ENCODE measurements around the gene PSAP. TPM values are rescaled to one million over a fixed set of nuclear protein-coding genes. Genes with fewer than 3 reads are reported as not detected.

Gene PSAP
- total RNA-seq, 1 donor from 2014 or later: 210 TPM

DNA sequence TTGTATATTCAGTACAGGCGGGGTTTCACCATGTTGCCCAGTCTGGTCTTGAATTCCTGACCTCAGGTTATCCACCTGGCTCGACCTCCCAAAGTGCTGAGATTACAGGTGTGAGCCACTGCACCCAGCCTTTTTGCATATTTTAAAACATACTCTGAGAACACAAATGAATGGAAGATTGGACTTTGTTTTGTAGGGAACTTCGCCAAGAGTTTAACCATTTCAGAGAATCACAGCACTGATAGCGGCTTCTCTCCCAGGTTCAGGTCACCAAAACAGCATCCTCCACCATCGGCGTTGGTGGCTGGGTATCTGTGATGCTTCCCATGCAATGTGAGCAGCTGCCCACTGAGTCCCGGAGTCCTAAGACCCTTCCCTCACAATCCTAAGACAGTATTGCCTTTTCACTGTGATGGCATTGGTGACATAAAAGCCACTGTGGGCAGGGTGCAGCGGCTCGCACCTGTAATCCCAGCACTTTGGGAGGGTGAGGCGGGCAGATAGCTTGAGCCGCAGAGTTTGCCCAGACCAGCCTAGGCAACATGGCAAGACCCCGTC is 42.3 kb upstream of the PSAP start:
- intact Hi-C loops (cut with micrococcal nuclease): no loop called here
- CTCF ChIA-PET: interaction anchor here (0.7 to 0.8 kb wide), 2 partner anchors 57 to 176 kb away, joined by 3 read pairs; no protein-coding TSS in a partner anchor
- peaks cover 2% of the 10 kb centered on the region for H3K27me3 Mint-ChIP-seq
- H3K4me3 Mint-ChIP-seq: no peak overlapping the region
- H3K9me3 Mint-ChIP-seq: no peaks in the 10 kb centered on the region
- DNase-seq (no peak), ATAC-seq (ENCODE audit: low read depth) (no peak)
- no peak overlapping the region for H3K27ac Mint-ChIP-seq
- TF ChIP-seq, protein P1, sequence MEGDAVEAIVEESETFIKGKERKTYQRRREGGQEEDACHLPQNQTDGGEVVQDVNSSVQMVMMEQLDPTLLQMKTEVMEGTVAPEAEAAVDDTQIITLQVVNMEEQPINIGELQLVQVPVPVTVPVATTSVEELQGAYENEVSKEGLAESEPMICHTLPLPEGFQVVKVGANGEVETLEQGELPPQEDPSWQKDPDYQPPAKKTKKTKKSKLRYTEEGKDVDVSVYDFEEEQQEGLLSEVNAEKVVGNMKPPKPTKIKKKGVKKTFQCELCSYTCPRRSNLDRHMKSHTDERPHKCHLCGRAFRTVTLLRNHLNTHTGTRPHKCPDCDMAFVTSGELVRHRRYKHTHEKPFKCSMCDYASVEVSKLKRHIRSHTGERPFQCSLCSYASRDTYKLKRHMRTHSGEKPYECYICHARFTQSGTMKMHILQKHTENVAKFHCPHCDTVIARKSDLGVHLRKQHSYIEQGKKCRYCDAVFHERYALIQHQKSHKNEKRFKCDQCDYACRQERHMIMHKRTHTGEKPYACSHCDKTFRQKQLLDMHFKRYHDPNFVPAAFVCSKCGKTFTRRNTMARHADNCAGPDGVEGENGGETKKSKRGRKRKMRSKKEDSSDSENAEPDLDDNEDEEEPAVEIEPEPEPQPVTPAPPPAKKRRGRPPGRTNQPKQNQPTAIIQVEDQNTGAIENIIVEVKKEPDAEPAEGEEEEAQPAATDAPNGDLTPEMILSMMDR (IDR thresholded peaks at IDR 0.05): no peak
- peaks cover 26% of the 10 kb centered on the region for H3K4me1 Mint-ChIP-seq
- POLR2A ChIA-PET: interaction anchor here (0.7 kb wide), 1 partner anchor 16 kb away, joined by 8 read pairs; no protein-coding TSS in a partner anchor
- no peaks in the 10 kb centered on the region for H3K36me3 Mint-ChIP-seq (ENCODE audit: low read depth)

DNA sequence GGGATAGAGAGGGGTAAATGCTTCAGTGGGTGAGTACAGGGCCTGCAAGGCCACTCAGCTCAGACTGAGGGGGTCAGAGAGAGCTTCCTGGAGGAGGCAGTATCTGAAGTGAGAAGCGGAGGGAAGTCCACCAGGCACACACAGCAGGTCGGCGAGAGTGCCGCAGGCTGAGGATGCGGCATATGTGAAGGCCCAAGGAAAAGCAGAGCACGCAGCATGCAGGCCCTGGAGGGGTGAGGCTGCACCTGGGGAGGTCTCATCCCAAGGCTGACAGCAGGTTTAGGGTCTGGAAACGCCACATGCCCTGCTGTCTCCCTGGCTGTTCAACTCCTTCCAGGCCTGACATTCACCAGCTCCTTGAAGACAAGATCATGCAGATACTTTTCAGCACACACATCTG is 40.4 kb upstream of the PSAP start:
- no peak overlapping the region for H3K4me3 Mint-ChIP-seq
- no peak for ATAC-seq (ENCODE audit: low read depth)
- no peak overlapping the region for H3K27ac Mint-ChIP-seq
- ChIA-PET POLR2A (interaction anchor here (0.6 to 0.9 kb wide), 2 partner anchors 9 to 40 kb away, joined by 4 to 6 read pairs; partner anchors contain the start of gene PSAP), CTCF (no interaction called here)
- no peaks in the 10 kb centered on the region for H3K9me3 Mint-ChIP-seq
- H3K36me3 Mint-ChIP-seq (ENCODE audit: low read depth): no peaks in the 10 kb centered on the region
- TF ChIP-seq, protein P1 (IDR thresholded peaks at IDR 0.05): no peak
- intact Hi-C loops (cut with micrococcal nuclease): no loop called here
- DNase-seq: no peak
- H3K4me1 Mint-ChIP-seq: peaks cover 37% of the 10 kb centered on the region
- peaks cover 2% of the 10 kb centered on the region for H3K27me3 Mint-ChIP-seq

GRCh38 chr10:71889388-71889987 is 38.4 kb upstream of the PSAP start:
- ATAC-seq (ENCODE audit: low read depth): no peak
- Mint-ChIP-seq H3K36me3 (ENCODE audit: low read depth) (no peaks in the 10 kb centered on the region), H3K9me3 (no peaks in the 10 kb centered on the region), H3K4me3 (peak overlapping the region; percentile 87), H3K27me3 (peaks cover 2% of the 10 kb centered on the region), H3K4me1 (peaks cover 39% of the 10 kb centered on the region), H3K27ac (peak overlapping the region; percentile 92)
- CTCF ChIA-PET: interaction anchor here (1.1 to 2.8 kb wide), 3 partner anchors 11 to 75 kb away, joined by 6 to 8 read pairs (median 7); no protein-coding TSS in a partner anchor
- DNase-seq: no peak
- intact Hi-C loops (cut with micrococcal nuclease): loop anchor here (1.0 to 5.0 kb wide), 5 partner anchors 77 to 512 kb away; no protein-coding TSS in a partner anchor
- TF ChIP-seq, protein P1 (IDR thresholded peaks at IDR 0.05): no peak
- POLR2A ChIA-PET: interaction anchor here (0.6 to 2.6 kb wide), 6 partner anchors 11 to 122 kb away, joined by 3 to 13 read pairs (median 4); partner anchors contain the start of gene PSAP

- Mint-ChIP-seq H3K27me3 (no peaks in the 10 kb centered on the region), H3K9me3 (no peaks in the 10 kb centered on the region), H3K27ac (peak overlapping the region; percentile 92), H3K36me3 (ENCODE audit: low read depth) (no peaks in the 10 kb centered on the region), H3K4me3 (peak overlapping the region; percentile 87), H3K4me1 (peaks cover 39% of the 10 kb centered on the region)
- TF ChIP-seq, protein P1 (IDR thresholded peaks at IDR 0.05): no peak
- ChIA-PET POLR2A (interaction anchor here (0.6 to 2.6 kb wide), 5 partner anchors 10 to 52 kb away, joined by 4 to 13 read pairs (median 7); partner anchors contain the start of gene PSAP), CTCF (interaction anchor here (1.1 to 2.8 kb wide), 4 partner anchors 8 to 75 kb away, joined by 4 to 8 read pairs (median 6); no protein-coding TSS in a partner anchor)
- intact Hi-C loops (cut with micrococcal nuclease): loop anchor here (1.0 to 5.0 kb wide), 9 partner anchors 11 to 512 kb away; partner anchors contain the start of gene PSAP
- peak; percentile 94 for ATAC-seq (ENCODE audit: low read depth)
- DNase-seq: peak; percentile 82
Measured at GRCh38 chr10:71888623-71889387, 37.8 kb upstream of the PSAP start.

All from activated B cell treated with CpG ODN at 0.5 μM for 24 hours (primary cell).